Cardiac septum (tissue), 1 donor: ENCODE measurements around the gene CREB3L1. TPM values are rescaled to one million over a fixed set of nuclear protein-coding genes. Genes with fewer than 3 reads are reported as not detected.
"Not testable (repeated sequence)": the region's sequence is repeated elsewhere in the genome, so short reads cannot be mapped to it uniquely, and the experiment has no call there.

ENCODE experiments used
- DNase-seq: peaks from one replicate; pipeline ENCODE4 v3.0.0-alpha.2; 2020; ENCODE audit warnings: low spot score
- intact Hi-C: fragments of 100-400 bp; cut with DNase I; formaldehyde crosslinking; loops from one replicate; pipeline ENCODE4 v1.14.0; 2022
- total RNA-seq: library from RNA; stranded (reverse); fragmentation: NEBNext Ultra II Directional; extraction: Animal tissue kit (Norgen Biotek cat#: 25700); gene quantifications from one replicate; pipeline ENCODE4 v1.2.1, GENCODE V29; 2021
- donor health status: DM: no; HTN: no; CAD: no.

The CREB3L1 gene
- total RNA-seq, 1 donor from 2014 or later = 8.6 TPM

DNA sequence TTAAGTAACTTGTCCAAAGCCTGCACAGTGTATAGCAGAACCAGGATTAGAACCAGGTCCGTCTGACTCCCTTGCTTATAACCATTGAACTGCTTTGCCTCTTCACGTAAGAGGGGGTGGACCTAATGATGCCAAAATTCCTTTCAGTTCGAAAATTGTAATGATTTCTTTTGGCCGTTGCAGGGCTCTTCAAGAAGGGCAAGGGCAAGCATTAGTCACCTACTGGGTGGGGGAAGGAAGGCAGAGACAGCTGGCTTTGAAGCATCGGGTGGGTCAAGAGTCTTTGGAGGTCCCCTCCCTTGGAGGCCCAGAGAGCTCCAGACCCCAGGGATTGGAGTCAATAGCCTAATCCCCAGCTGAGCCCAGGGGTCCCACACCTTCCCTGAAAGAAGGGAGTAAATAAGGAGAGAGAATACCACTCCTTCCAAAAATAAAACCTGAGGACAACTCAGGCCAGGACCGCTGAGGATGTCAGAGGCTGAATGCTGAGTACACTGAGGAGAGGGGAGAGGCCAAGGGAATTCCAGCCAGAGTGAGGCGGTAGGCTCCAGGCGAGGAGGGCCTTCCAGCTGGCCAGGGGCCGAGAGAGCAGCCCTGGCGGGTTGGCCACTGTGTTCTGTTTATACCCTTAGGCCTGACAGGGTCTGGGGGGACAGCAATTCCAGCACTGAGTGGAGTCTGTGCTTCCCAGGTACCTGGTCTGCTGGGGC is 14.1 kb downstream of the CREB3L1 start:
- no peak for DNase-seq
- intact Hi-C loops = no loop called here

DNA sequence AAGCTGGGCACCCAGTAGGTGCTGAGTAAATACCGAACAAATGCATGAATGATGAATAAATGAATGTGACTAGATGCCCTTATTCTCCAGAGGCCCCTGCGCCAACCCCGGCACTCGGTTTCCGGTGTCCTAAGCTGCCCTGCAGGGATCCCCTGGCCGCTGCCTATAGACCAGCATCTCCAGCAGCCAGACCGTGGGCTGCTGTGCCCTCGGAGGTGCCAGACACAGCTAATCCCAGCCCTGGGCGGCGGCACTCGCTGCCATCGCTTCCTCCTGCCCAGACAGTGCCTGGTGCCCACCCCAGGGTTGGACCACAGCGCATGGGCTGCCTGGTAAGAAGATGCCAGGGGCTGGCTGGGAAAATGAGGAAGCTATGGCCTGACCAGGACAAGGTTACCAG is 15.6 kb downstream of the CREB3L1 start:
- DNase-seq = no peak
- intact Hi-C loops = no loop called here

- no peak for DNase-seq
- intact Hi-C loops = no loop called here
Measured at GRCh38 chr11:46293641-46294103, 16.2 kb downstream of the CREB3L1 start.

DNA sequence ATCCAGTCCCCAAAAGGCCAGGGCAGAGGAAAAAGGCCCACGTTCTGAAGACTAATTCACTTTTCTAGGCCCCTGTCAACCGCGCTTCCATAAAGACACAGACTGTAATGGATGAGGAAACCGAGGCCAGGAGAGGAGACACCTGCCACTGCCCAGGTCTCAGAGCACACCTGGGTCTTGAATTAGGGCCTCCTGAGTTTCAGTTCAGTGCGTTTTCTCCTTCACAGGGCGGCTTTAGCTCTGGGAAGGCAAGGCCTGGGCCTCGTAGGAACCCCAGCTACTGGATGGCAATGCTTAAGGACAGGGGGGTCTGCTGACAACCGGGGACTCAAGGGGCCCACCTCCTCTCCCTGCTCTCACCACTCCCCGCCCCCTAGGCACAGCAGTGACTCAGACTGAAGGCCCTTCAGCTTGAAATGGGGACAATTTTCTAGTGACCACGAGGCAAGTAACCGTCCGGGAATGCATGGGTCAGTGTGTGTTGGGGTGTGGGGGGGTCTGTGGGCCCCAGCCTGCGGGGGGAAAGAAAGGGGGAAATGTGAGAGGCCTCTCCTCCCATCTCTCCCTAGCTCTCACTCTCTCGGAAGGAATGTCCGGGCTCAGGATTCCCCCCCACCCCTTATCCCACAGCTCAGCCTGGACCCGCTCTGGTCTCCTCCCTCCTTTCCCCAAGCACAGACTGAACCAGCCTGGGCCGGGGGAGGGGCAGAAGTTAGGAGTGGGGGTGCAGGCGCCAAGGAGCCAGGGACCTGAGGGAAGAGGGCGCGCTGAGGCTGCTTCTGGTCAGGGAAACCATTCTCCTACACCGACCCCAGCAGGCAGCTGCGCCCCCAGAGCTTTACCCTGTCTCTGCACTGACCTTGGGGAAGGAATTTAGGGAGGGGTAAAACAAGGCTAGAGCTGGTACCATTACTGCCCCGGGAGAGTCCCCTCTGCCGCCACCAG is 17.2 kb downstream of the CREB3L1 start:
- DNase-seq = no peak
- intact Hi-C loops = no loop called here

GRCh38 chr11:46295312-46296058 is 18.0 kb downstream of the CREB3L1 start:
- DNase-seq = peak; percentile 86
- intact Hi-C loops = loop anchor here (2.0 kb wide), 2 partner anchors 17 to 53 kb away; no protein-coding TSS in a partner anchor

GRCh38 chr11:46296059-46296527 is 18.6 kb downstream of the CREB3L1 start:
- intact Hi-C loops = loop anchor here (2.0 kb wide), 2 partner anchors 17 to 53 kb away; no protein-coding TSS in a partner anchor
- no peak for DNase-seq

- intact Hi-C loops = loop anchor here (2.0 kb wide), 2 partner anchors 18 to 54 kb away; no protein-coding TSS in a partner anchor
- no peak for DNase-seq
Measured at GRCh38 chr11:46296528-46297448, 19.3 kb downstream of the CREB3L1 start.

GRCh38 chr11:46298699-46299433 is 21.4 kb downstream of the CREB3L1 start:
- DNase-seq = no peak
- intact Hi-C loops = no loop called here

GRCh38 chr11:46299451-46299961 is 22.0 kb downstream of the CREB3L1 start:
- intact Hi-C loops = no loop called here
- DNase-seq = no peak

GRCh38 chr11:46300270-46300669 is 22.8 kb downstream of the CREB3L1 start:
- DNase-seq = no peak
- intact Hi-C loops = no loop called here

DNA sequence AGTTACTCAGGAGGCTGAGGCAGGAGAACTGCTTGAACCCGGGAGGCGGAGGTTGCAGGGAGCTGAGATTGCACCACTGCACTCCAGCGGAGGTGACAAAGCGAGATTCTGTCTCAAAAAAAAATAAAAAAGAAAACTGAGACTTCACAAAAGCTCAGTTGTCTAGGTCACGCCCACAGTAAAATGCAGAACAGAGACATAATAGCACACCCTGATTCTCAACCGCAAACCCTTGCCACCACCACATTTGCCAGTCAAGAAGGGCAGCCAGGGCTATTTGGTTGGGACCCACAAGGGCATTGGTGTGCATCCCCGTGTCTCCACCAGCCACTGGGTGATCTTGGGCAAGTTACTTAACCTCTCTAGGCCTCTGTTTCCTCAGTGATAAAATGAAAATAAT is 25.4 kb downstream of the CREB3L1 start:
- intact Hi-C loops = no loop called here

GRCh38 chr11:46304036-46304435 is 26.6 kb downstream of the CREB3L1 start:
- intact Hi-C loops, DNase-seq: not testable (repeated sequence)

More for the DNA sequence above, 25.4 kb downstream of the CREB3L1 start:
- no peak for DNase-seq

DNA sequence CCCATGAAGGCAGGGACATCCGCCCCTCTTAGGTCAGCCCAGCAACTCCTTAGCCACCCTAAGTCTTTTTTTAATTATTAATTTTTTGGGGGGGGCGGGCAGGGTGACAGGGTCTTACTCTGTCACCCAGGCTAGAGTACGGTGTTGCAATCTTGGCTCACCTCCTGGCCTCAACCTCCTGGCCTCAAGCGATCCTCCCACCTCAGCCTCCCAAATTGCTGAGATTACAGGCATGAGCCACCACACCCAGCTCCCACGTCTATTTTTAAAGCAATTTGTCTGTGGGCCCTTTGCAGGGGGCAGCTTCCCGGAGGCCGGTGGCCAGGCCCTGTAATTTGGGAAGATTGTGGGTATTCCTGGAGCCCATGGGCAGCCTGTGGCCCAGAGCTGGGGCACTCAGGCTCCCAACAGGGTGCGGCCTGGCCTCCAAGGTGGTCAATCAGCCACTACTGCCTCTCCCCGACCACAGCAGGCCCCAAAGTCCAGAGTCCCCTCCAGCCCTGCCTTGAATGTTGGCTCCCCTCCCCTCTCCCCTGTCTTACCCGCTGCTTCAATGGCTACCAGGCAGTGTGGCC is 27.2 kb downstream of the CREB3L1 start:
- intact Hi-C loops = no loop called here
- DNase-seq = no peak

DNA sequence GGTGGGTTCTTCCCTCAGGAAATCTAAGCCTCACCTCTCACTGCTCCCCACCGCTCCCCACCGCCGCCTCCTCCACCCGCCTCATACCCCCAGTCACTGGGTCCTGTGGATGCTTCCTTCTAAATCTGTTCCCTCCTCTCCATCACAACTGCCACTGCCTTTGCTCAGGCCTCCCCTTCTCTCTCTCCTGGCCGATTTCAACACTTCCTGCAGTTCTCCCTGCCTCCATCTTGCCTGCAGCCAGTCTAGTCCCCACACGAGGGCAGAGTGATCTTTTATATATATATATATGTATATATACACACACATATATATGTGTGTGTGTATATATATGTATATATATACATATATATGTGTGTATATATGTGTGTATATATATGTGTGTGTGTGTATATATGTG is 27.8 kb downstream of the CREB3L1 start:
- intact Hi-C loops = no loop called here
- DNase-seq = no peak

- intact Hi-C loops = no loop called here
- DNase-seq = no peak
Measured at GRCh38 chr11:46306296-46306853, 28.9 kb downstream of the CREB3L1 start.

DNA sequence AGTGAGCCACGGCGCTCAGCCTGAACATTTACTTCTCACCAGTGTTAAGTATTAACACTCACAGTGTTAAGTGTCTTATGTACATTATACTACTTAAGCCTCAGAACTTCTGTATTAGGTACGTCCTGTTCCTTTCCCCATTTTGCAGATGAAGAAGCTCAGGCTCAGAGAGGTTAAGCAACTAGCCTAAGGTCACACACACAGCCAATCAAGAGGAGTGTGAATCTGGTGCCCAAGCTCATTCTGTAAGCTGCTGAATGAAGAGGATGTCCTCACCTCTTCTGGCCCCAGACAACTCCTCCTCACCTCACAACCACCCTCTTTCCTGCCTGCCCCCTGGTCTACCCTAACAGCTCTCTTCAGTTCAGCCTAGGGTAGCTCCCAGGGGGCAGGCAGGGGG is 29.9 kb downstream of the CREB3L1 start:
- DNase-seq = no peak
- intact Hi-C loops = no loop called here

GRCh38 chr11:46307785-46308341 is 30.4 kb downstream of the CREB3L1 start:
- intact Hi-C loops = loop anchor here (2.0 kb wide), 1 partner anchor 69 kb away; no protein-coding TSS in a partner anchor

More at GRCh38 chr11:46307785-46308341, 30.4 kb downstream of the CREB3L1 start:
- DNase-seq = no peak
